ENCODE data around the gene ELP1. TPM values are rescaled to one million over a fixed set of nuclear protein-coding genes. Genes with fewer than 3 reads are reported as not detected.
"Not testable (repeated sequence)": the region's sequence is repeated elsewhere in the genome, so short reads cannot be mapped to it uniquely, and the experiment has no call there.

Gene ELP1
- total RNA-seq, 1 experiment from 2014 or later = 39.5 TPM

- Histone ChIP-seq H3K9me3 (replicated peaks) (no peaks in the 10 kb centered on the region), H3K27me3 (no peaks in the 10 kb centered on the region), H3K27ac (no peak overlapping the region), H3K36me3 (peaks cover 6% of the 10 kb centered on the region), H3K4me3 (no peak overlapping the region), H3K4me1 (no peaks in the 10 kb centered on the region)
- peak in 1 of 2 experiments; percentile 46 for DNase-seq
Observed at GRCh38 chr9:108953983-108954574, 20.2 kb upstream of the ELP1 start.

DNA sequence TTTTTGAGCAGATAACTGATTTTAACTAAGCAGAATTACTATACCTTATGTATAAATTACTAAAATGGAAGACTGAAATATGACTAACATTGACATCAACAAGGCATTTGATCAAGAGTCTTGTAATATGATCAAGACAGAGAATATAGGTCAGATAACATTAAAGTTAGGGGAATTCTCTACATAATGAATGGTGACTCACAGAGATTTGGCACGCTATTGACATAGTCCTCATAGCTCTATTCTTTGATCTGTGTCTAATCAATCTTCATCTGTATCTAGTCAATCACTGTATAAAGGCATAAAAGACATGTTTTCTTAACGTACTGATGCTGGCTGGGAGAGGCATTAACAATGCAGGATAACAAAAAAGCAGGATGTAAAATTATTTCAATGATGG, 17.7 kb upstream of the ELP1 start:
- H3K4me3 ChIP-seq = no peak overlapping the region
- DNase-seq = no peak

DNA sequence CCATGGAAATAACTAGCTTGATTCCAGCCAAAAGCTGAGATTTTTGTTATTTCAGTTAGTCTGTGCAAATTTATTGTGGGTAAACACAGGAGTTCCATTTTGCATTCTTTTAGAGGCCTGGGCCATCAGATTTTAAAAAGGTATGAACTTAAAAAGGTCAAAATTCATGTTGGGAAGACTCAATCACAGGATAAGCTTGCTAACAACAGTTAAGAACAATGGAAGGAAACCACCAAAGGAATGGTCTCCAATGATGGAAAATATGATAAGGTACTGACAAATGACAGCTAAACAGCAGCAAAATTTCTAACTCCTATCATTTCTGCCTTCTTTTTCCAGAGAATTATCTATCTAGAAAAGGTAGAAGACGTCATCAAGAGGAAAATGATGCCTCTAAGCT, 16.2 kb upstream of the ELP1 start:
- DNase-seq = no peak
- H3K36me3 ChIP-seq = peaks cover 10% of the 10 kb centered on the region
- H3K27ac ChIP-seq = no peak overlapping the region
- no peaks in the 10 kb centered on the region for H3K27me3 ChIP-seq
- H3K4me1 ChIP-seq = no peaks in the 10 kb centered on the region
- H3K4me3 ChIP-seq = no peak overlapping the region
- no peaks in the 10 kb centered on the region for H3K9me3 ChIP-seq (replicated peaks)

More for the DNA sequence above, 17.7 kb upstream of the ELP1 start:
- Histone ChIP-seq H3K27ac (no peak overlapping the region), H3K9me3 (replicated peaks) (no peaks in the 10 kb centered on the region), H3K27me3 (no peaks in the 10 kb centered on the region), H3K36me3 (peaks cover 10% of the 10 kb centered on the region), H3K4me1 (no peaks in the 10 kb centered on the region)

- no peak overlapping the region for H3K4me3 ChIP-seq
- H3K36me3 ChIP-seq = peaks cover 36% of the 10 kb centered on the region
- DNase-seq = no peak
Observed at GRCh38 chr9:108939975-108940374, 6.1 kb upstream of the ELP1 start.

GRCh38 chr9:108937561-108938305, 3.8 kb upstream of the ELP1 start:
- DNase-seq = no peak
- H3K27me3 ChIP-seq = no peaks in the 10 kb centered on the region
- no peaks in the 10 kb centered on the region for H3K9me3 ChIP-seq (replicated peaks)
- H3K27ac ChIP-seq = no peak overlapping the region
- 0 out of 2 replicates have a peak, but pooled peaks cover 4% of the 10 kb centered on the region for H3K4me1 ChIP-seq
- H3K4me3 ChIP-seq = no peak overlapping the region
- peaks cover 27% of the 10 kb centered on the region for H3K36me3 ChIP-seq

More at GRCh38 chr9:108939975-108940374, 6.1 kb upstream of the ELP1 start:
- Histone ChIP-seq H3K4me1 (no peaks in the 10 kb centered on the region), H3K27me3 (no peaks in the 10 kb centered on the region), H3K9me3 (replicated peaks) (no peaks in the 10 kb centered on the region), H3K27ac (no peak overlapping the region)

DNA sequence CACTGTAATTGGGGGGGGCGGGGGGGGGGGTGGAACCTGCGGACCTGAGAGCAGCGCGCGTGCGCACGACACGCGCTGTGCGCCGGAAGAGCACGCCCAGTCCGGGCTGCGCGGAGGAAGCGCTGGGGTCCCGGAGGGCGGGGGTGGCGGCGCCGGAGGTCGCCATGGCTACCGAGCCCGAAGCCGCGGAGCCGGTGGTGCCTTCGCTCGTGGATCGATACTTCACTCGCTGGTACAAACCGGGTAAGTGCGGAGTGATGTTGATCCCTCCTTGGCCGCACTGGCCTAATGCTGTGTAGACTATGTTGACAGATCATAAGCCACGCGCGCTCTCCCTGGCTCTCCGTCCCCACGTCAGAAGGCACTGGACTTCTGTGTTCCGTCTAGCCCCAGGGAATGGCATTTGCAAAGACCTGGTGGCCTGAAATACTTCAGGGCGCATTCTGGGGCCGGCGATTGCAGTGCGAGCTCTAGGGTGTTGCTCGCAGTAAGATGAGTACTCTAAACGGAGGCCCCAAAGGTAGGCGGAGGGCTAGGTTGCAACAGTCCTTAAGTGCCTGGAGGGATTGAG, 484 bp upstream of the ELP1 start, which contains the start of gene ABITRAM:
ABITRAM (plus strand) TSS at position 78 of the 571 bp plus-strand sequence; CDS start at position 165, 87 bp downstream.
- Histone ChIP-seq H3K27ac (peak within 1 kb of the TSS; percentile 37), H3K4me3 (peak within 1 kb of the TSS; percentile 89), H3K9me3 (replicated peaks) (no peaks in the 10 kb centered on the region), H3K36me3 (peaks cover 8% of the 10 kb centered on the region), H3K4me1 (0 out of 2 replicates have a peak, but pooled peaks cover 6% of the 10 kb centered on the region), H3K27me3 (no peaks in the 10 kb centered on the region)
- peak; percentile 66 to 85 for DNase-seq

- no peak for DNase-seq
- Histone ChIP-seq H3K27me3 (no peaks in the 10 kb centered on the region), H3K9me3 (replicated peaks) (no peaks in the 10 kb centered on the region), H3K27ac (peak overlapping the region; percentile 37), H3K4me3 (peak overlapping the region; percentile 89), H3K36me3 (peaks cover 2% of the 10 kb centered on the region; the same call in 1 of the 2 replicates), H3K4me1 (0 out of 2 replicates have a peak, but pooled peaks cover 6% of the 10 kb centered on the region)
Observed at GRCh38 chr9:108933231-108933717, 650 bp downstream of the ELP1 start.

DNA sequence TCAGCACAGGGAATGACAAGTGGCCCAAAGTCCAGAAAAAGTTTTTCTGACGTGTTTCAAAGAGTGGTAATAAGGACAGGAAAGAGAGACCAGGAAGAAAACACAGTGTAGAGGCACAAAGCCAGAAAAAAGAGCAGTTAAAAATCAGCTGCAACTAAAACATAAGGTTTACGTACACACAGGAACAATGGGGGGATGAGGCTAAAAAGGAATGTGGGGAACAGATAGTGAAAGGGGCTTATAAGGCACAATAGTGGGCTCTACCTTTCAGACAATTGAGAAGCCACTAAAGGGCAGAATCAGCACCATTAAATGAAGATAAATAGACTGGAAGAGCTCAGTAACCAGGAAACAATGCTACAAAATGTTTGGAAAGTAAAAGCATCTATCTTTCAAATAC, 5.5 kb downstream of the ELP1 start:
- Histone ChIP-seq H3K27me3 (no peaks in the 10 kb centered on the region), H3K9me3 (replicated peaks) (no peaks in the 10 kb centered on the region), H3K27ac (no peak overlapping the region), H3K36me3 (peaks cover 34% of the 10 kb centered on the region), H3K4me3 (no peak overlapping the region), H3K4me1 (0 out of 2 replicates have a peak, but pooled peaks cover 6% of the 10 kb centered on the region)
- DNase-seq = no peak

DNA sequence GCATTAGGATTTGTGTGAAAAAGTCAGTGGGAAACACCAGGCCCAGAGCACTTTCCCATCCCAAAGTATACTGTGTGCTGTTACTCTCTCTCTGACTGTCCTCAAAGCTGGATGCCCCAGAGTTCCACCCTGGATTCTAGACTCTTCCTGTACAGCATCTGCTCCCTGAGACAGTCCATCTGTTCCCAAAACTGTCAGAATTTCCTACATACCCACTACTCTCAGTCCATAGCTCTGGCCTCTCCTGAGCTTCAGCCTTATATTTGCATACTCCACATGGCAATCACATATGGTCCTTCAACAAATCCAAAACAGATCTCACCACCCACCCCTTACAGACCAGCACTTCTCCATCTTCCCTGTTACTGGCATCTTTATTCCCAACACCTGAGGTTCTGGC, 9.5 kb downstream of the ELP1 start:
- no peaks in the 10 kb centered on the region for H3K27me3 ChIP-seq
- DNase-seq = no peak
- H3K27ac ChIP-seq = no peak overlapping the region
- H3K4me3 ChIP-seq = no peak overlapping the region
- H3K36me3 ChIP-seq = peaks cover 39% of the 10 kb centered on the region
- H3K4me1 ChIP-seq = no peaks in the 10 kb centered on the region
- H3K9me3 ChIP-seq (replicated peaks) = no peaks in the 10 kb centered on the region

- Histone ChIP-seq H3K36me3 (peaks cover 30% of the 10 kb centered on the region), H3K4me1 (no peaks in the 10 kb centered on the region), H3K27ac (no peak overlapping the region)
Observed at GRCh38 chr9:108921200-108921599, 12.7 kb downstream of the ELP1 start.

GRCh38 chr9:108920401-108920800, 13.5 kb downstream of the ELP1 start:
- H3K4me3 ChIP-seq; DNase-seq; H3K27ac ChIP-seq; H3K9me3 ChIP-seq (replicated peaks); H3K4me1 ChIP-seq; H3K27me3 ChIP-seq: not testable (repeated sequence)
- peaks cover 29% of the 10 kb centered on the region for H3K36me3 ChIP-seq

More at GRCh38 chr9:108921200-108921599, 12.7 kb downstream of the ELP1 start:
- no peak overlapping the region for H3K4me3 ChIP-seq
- DNase-seq = no peak
- no peaks in the 10 kb centered on the region for H3K9me3 ChIP-seq (replicated peaks)
- no peaks in the 10 kb centered on the region for H3K27me3 ChIP-seq

GRCh38 chr9:108919517-108919916, 14.4 kb downstream of the ELP1 start:
- Histone ChIP-seq H3K27me3 (no peaks in the 10 kb centered on the region), H3K36me3 (peaks cover 32% of the 10 kb centered on the region), H3K4me1 (no peaks in the 10 kb centered on the region), H3K4me3 (no peak overlapping the region), H3K27ac (no peak overlapping the region), H3K9me3 (replicated peaks) (no peaks in the 10 kb centered on the region)
- no peak for DNase-seq

GRCh38 chr9:108913391-108913790, 20.5 kb downstream of the ELP1 start:
- H3K27me3 ChIP-seq = no peaks in the 10 kb centered on the region
- peaks cover 44% of the 10 kb centered on the region for H3K36me3 ChIP-seq
- no peak overlapping the region for H3K4me3 ChIP-seq
- no peak overlapping the region for H3K27ac ChIP-seq
- H3K4me1 ChIP-seq = no peaks in the 10 kb centered on the region
- no peaks in the 10 kb centered on the region for H3K9me3 ChIP-seq (replicated peaks)
- DNase-seq = no peak

GRCh38 chr9:108911820-108912219, 22.1 kb downstream of the ELP1 start:
- no peaks in the 10 kb centered on the region for H3K4me1 ChIP-seq
- no peaks in the 10 kb centered on the region for H3K9me3 ChIP-seq (replicated peaks)
- H3K4me3 ChIP-seq = no peak overlapping the region
- no peaks in the 10 kb centered on the region for H3K27me3 ChIP-seq
- no peak overlapping the region for H3K27ac ChIP-seq
- DNase-seq = no peak
- H3K36me3 ChIP-seq = peaks cover 43% of the 10 kb centered on the region

- Histone ChIP-seq H3K4me3 (no peak overlapping the region), H3K4me1 (no peaks in the 10 kb centered on the region), H3K27ac (no peak overlapping the region), H3K36me3 (peaks cover 43% of the 10 kb centered on the region), H3K9me3 (replicated peaks) (no peaks in the 10 kb centered on the region), H3K27me3 (no peaks in the 10 kb centered on the region)
- DNase-seq = no peak
Observed at GRCh38 chr9:108910914-108911313, 23.0 kb downstream of the ELP1 start.

Data from SJCRH30 (cell line).